PC-9 (cell line): ENCODE results near the gene BTBD16. TPM values are rescaled to one million over a fixed set of nuclear protein-coding genes. Genes with fewer than 3 reads are reported as not detected.
A peak's percentile ranks its signal among the peaks of the same experiment; 100 is the strongest.

Experiments
- BruUV-seq: library from RNA; stranded (reverse); fragments of 400-500 nt; replicated peaks from 2 replicates; lab custom pipeline; 2021; lab: Mats Ljungman, UMichigan
- CTCF ChIA-PET: fragments of 300-600 bp; sonication (Branson Sonifier 250); formaldehyde crosslinking; loops from one replicate; lab custom pipeline; 2022; ENCODE audit warnings: antibody characterized with exemption; lab: Charles Lee
- POLR2A ChIA-PET: fragments of 300-600 bp; sonication (Branson Sonifier 250); formaldehyde crosslinking; loops from one replicate; lab custom pipeline; 2022; ENCODE audit warnings: antibody characterized with exemption; ENCODE audit not compliant: unreplicated experiment; lab: Charles Lee
- DNase-seq, 2 experiments: peaks; one replicate each; pipeline versions ENCODE4 v3.0.0 to v3.0.0-alpha.2; 2015 to 2022; ENCODE audit warnings: mixed read lengths in 1 of 2
- H2AFZ ChIP-seq: fragments of 200-600 bp; sonication (generic); 2 replicates; pipeline ENCODE4 v1.8.1; 2017; ENCODE audit warnings: antibody characterized with exemption
- H3F3A ChIP-seq: fragments of 200-600 bp; sonication (generic); 2 replicates; pipeline ENCODE4 v1.8.1; 2017; ENCODE audit warnings: antibody characterized with exemption, mild to moderate bottlenecking, low read depth; ENCODE audit not compliant: insufficient read depth
- H3K27ac ChIP-seq: fragments of 200-600 bp; sonication (generic); 2 replicates; pipeline ENCODE4 v1.6.1; 2016; ENCODE audit warnings: mixed run types
- H3K27me3 ChIP-seq: fragments of 200-600 bp; sonication (generic); 2 replicates; pipeline ENCODE4 v1.6.1; 2016; ENCODE audit warnings: low read depth, mixed run types; ENCODE audit not compliant: insufficient read depth
- H3K36me3 ChIP-seq: fragments of 200-600 bp; sonication (generic); 2 replicates; pipeline ENCODE4 v1.6.1; 2016; ENCODE audit warnings: low read depth, mixed run types
- H3K4me1 ChIP-seq: fragments of 200-600 bp; sonication (generic); replicated peaks from 2 replicates; pipeline ENCODE4 v1.6.1; 2016; ENCODE audit warnings: mixed run types; ENCODE audit not compliant: insufficient read depth
- H3K4me2 ChIP-seq: fragments of 200-600 bp; sonication (generic); 2 replicates; pipeline ENCODE4 v1.6.1; 2017; ENCODE audit warnings: mixed run types
- H3K4me3 ChIP-seq: fragments of 200-600 bp; sonication (generic); 2 replicates; pipeline ENCODE4 v1.6.1; 2016; ENCODE audit warnings: mixed run types
- H3K79me2 ChIP-seq: fragments of 200-600 bp; sonication (generic); 2 replicates; pipeline ENCODE4 v1.6.1; 2017; ENCODE audit warnings: low read depth, mixed run types
- H3K9me2 ChIP-seq: fragments of 200-600 bp; sonication (generic); 2 replicates; pipeline ENCODE4 v1.8.1; 2017; ENCODE audit warnings: mild to moderate bottlenecking; ENCODE audit not compliant: insufficient read depth
- H3K9me3 ChIP-seq: fragments of 200-600 bp; sonication (generic); 2 replicates; pipeline ENCODE4 v1.8.1; 2016; ENCODE audit warnings: low read depth; ENCODE audit not compliant: insufficient read depth
- H4K20me1 ChIP-seq: fragments of 200-600 bp; sonication (generic); 2 replicates; pipeline ENCODE4 v1.8.1; 2017; ENCODE audit not compliant: insufficient read depth
- CTCF ChIP-seq: fragments of 200-600 bp; sonication (generic); conservative IDR thresholded peaks from 2 replicates; pipeline ENCODE4 v1.6.1; 2017; ENCODE audit warnings: mixed run types, antibody characterized with exemption, mild to moderate bottlenecking, moderate library complexity
- EZH2 ChIP-seq: fragments of 200-600 bp; sonication (generic); IDR thresholded peaks from 2 replicates; pipeline ENCODE4 v1.8.0; 2017; ENCODE audit warnings: antibody characterized with exemption, low read depth
- intact Hi-C: fragments of 100-400 bp; cut with micrococcal nuclease; formaldehyde crosslinking; loops from one replicate; pipeline ENCODE4 v1.10.0; 2022; ENCODE audit not compliant: unreplicated experiment
- total RNA-seq: library from RNA; stranded (reverse); gene quantifications from 2 replicates; pipeline ENCODE4 v1.2.3, GENCODE V29; 2021

BTBD16 gene
- total RNA-seq, 1 experiment from 2014 or later: 0.37 TPM

- Histone ChIP-seq H3K4me1 (no peaks in the 10 kb centered on the region), H3K4me3 (no peak overlapping the region), H3K9me2 (no peaks in the 10 kb centered on the region), H3K36me3 (no peaks in the 10 kb centered on the region), H3F3A (no peaks in the 10 kb centered on the region), H3K27ac (no peak overlapping the region), H2AFZ (no peak overlapping the region), H3K79me2 (no peaks in the 10 kb centered on the region), H3K9me3 (no peaks in the 10 kb centered on the region), H3K4me2 (no peak overlapping the region), H4K20me1 (no peaks in the 10 kb centered on the region), H3K27me3 (no peaks in the 10 kb centered on the region)
- no TSS peak for BruUV-seq
- no peak for DNase-seq
- ChIA-PET POLR2A (no interaction called here), CTCF (no interaction called here)
- intact Hi-C loops: no loop called here
- TF ChIP-seq EZH2 (no peak), CTCF (no peak)
Observed at GRCh38 chr10:122273966-122274545, 3.0 kb downstream of the BTBD16 start.

- no peaks in the 10 kb centered on the region for H3F3A ChIP-seq
- H3K79me2 ChIP-seq: no peaks in the 10 kb centered on the region
- POLR2A ChIA-PET: interaction anchor here (0.6 kb wide), 1 partner anchor 17 kb away, joined by 3 read pairs; no protein-coding TSS in a partner anchor
- no peak overlapping the region for H2AFZ ChIP-seq
- H4K20me1 ChIP-seq: no peaks in the 10 kb centered on the region
- intact Hi-C loops: loop anchor here (5.0 kb wide), 1 partner anchor 291 kb away; no protein-coding TSS in a partner anchor
- no peak overlapping the region for H3K4me2 ChIP-seq
- H3K36me3 ChIP-seq: no peaks in the 10 kb centered on the region
- no peaks in the 10 kb centered on the region for H3K4me1 ChIP-seq
- no peak overlapping the region for H3K27ac ChIP-seq
- H3K4me3 ChIP-seq: no peak overlapping the region
- H3K27me3 ChIP-seq: no peaks in the 10 kb centered on the region
- H3K9me3 ChIP-seq: no peaks in the 10 kb centered on the region
- CTCF ChIA-PET: no interaction called here
- H3K9me2 ChIP-seq: no peaks in the 10 kb centered on the region
- no TSS peak for BruUV-seq
- TF ChIP-seq EZH2 (no peak), CTCF (no peak)
- DNase-seq: peak; percentile 43 to 58
Observed at GRCh38 chr10:122276611-122277208, 5.6 kb downstream of the BTBD16 start.

- CTCF ChIA-PET: no interaction called here
- BruUV-seq: no TSS peak
Observed at GRCh38 chr10:122277526-122278136, 6.5 kb downstream of the BTBD16 start.

More at GRCh38 chr10:122277526-122278136, 6.5 kb downstream of the BTBD16 start:
- DNase-seq: no peak
- intact Hi-C loops: loop anchor here (5.0 kb wide), 1 partner anchor 290 kb away; no protein-coding TSS in a partner anchor
- H2AFZ ChIP-seq: no peak overlapping the region
- H3K79me2 ChIP-seq: no peaks in the 10 kb centered on the region
- H3K27me3 ChIP-seq: no peaks in the 10 kb centered on the region
- TF ChIP-seq CTCF (no peak), EZH2 (no peak)
- POLR2A ChIA-PET: no interaction called here
- no peaks in the 10 kb centered on the region for H3F3A ChIP-seq
- no peaks in the 10 kb centered on the region for H3K4me1 ChIP-seq
- no peaks in the 10 kb centered on the region for H4K20me1 ChIP-seq
- no peak overlapping the region for H3K27ac ChIP-seq
- H3K36me3 ChIP-seq: no peaks in the 10 kb centered on the region
- no peaks in the 10 kb centered on the region for H3K9me2 ChIP-seq
- H3K9me3 ChIP-seq: no peaks in the 10 kb centered on the region
- H3K4me2 ChIP-seq: no peak overlapping the region
- no peak overlapping the region for H3K4me3 ChIP-seq
